ENCODE results near the gene MRPS16.

The MRPS16 gene

DNA sequence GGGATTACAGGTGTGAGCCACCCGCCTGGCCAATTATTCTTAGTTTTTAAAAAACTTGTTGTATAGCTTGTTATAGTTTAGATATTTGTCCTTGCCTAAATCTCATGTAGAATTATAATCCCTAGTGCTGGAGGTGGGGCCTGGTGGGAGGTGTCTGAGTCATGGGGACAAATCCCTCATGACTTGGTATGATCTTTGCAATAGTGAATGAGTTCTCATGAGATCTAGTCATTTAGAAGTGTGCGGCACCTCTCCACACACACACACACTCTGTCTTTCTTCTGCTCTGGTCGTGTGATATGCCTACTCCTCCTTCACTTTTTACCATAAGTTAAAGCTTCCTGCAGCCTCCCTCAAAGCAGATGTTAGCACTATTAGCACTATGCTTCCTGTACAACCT lies 47.4 kb downstream of the MRPS16 start:
- TF ChIP-seq SUZ12 (IDR thresholded peaks at IDR 0.05): no peak
- no peak for TF ChIP-seq ZNF384 (IDR thresholded peaks at IDR 0.05)
- TF ChIP-seq FOXM1 (IDR thresholded peaks at IDR 0.05; ENCODE audit: borderline replicate concordance): no peak
- TF ChIP-seq SP1 (IDR thresholded peaks at IDR 0.05): no peak
- TF ChIP-seq L3MBTL2 (conservative IDR thresholded peaks at IDR 0.05): no peak
- TF ChIP-seq, protein P1, sequence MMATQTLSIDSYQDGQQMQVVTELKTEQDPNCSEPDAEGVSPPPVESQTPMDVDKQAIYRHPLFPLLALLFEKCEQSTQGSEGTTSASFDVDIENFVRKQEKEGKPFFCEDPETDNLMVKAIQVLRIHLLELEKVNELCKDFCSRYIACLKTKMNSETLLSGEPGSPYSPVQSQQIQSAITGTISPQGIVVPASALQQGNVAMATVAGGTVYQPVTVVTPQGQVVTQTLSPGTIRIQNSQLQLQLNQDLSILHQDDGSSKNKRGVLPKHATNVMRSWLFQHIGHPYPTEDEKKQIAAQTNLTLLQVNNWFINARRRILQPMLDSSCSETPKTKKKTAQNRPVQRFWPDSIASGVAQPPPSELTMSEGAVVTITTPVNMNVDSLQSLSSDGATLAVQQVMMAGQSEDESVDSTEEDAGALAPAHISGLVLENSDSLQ (IDR thresholded peaks at IDR 0.05): no peak
- TF ChIP-seq LEF1 (IDR thresholded peaks at IDR 0.05; ENCODE audit: borderline replicate concordance): no peak
- no peak for TF ChIP-seq BHLHE40 (IDR thresholded peaks at IDR 0.05; ENCODE audit: borderline replicate concordance)
- no peak for TF ChIP-seq ELF4 (IDR thresholded peaks at IDR 0.05)
- TF ChIP-seq FOXK2 (IDR thresholded peaks at IDR 0.05): no peak
- no peak for TF ChIP-seq CTBP1 (IDR thresholded peaks at IDR 0.05; ENCODE audit: borderline replicate concordance)
- TF ChIP-seq FOXA1 (IDR thresholded peaks at IDR 0.05): no peak
- TF ChIP-seq HDGF (IDR thresholded peaks at IDR 0.05; ENCODE audit: borderline replicate concordance): no peak
- TF ChIP-seq ARNT (IDR thresholded peaks at IDR 0.05): no peak
- CTCF ChIA-PET: no interaction called here
- POLR2A ChIA-PET: no interaction called here
- DNase-seq (ENCODE audit: extremely low spot score): no peak
